Muscle of leg (tissue), 16 donors: ENCODE results near the gene AMPD1. TPM values are rescaled to one million over a fixed set of nuclear protein-coding genes. Genes with fewer than 3 reads are reported as not detected.

Experiments
- DNase-seq: peaks from one replicate; pipeline ENCODE4 v3.0.0; 2013
- H3K27ac ChIP-seq: one replicate; pipeline ENCODE4 v1.5.1; 2013; ENCODE audit warnings: mild to moderate bottlenecking, low read length, control low read depth
- H3K27me3 ChIP-seq: one replicate; pipeline ENCODE4 v1.6.1; 2013; ENCODE audit warnings: low read length; ENCODE audit not compliant: control insufficient read depth, insufficient read depth
- H3K36me3 ChIP-seq: one replicate; pipeline ENCODE4 v1.6.1; 2013; ENCODE audit warnings: low read length; ENCODE audit not compliant: control insufficient read depth, insufficient read depth
- H3K4me1 ChIP-seq: one replicate; pipeline ENCODE4 v1.6.1; 2013; ENCODE audit warnings: low read length; ENCODE audit not compliant: control insufficient read depth, insufficient read depth
- H3K4me3 ChIP-seq: one replicate; pipeline ENCODE4 v1.5.1; 2013; ENCODE audit warnings: low read length, control low read depth
- H3K9me3 ChIP-seq: replicated peaks from 2 replicates; pipeline ENCODE4 v1.6.1; 2013; ENCODE audit warnings: low read depth, low read length; ENCODE audit not compliant: control insufficient read depth
- WGBS: methylation state at CpG from one replicate; pipeline ENCODE4 v1.1.5; 2013; ENCODE audit warnings: missing lambda C conversion rate; ENCODE audit not compliant: insufficient coverage; 5-methylcytosine and 5-hydroxymethylcytosine counted together
- long read RNA-seq, 11 donors: transcript quantifications; one replicate each; lab custom pipeline, GENCODE V29; 2026
- polyA plus RNA-seq, 8 donors: library from polyadenylated mRNA; unstranded; fragments of 120-200 nt; gene quantifications; one replicate each; pipeline versions ENCODE4 v1.2.1 to v1.2.3, GENCODE V29; 2013; ENCODE audit warnings: inconsistent platforms in 1 of 8, low replicate concordance in 1 of 8; ENCODE audit not compliant: insufficient read length in 8 of 8, insufficient read depth in 1 of 8
- total RNA-seq: library from RNA; stranded (reverse); fragments of 120-200 nt; gene quantifications from one replicate; pipeline ENCODE4 v1.2.4, GENCODE V29; 2013

Gene AMPD1
- total RNA-seq = 49.3 TPM
- 10 to 100 TPM; 36.6 to 96.8 (median 57.7) TPM for polyA plus RNA-seq
- long read RNA-seq, donor 1, partial matches to known transcripts = 0 of 6 reads
- long read RNA-seq, donor 1, other reads (novel, unspliced or antisense) = 5 of 6 reads
- long read RNA-seq, donor 2 = 0 reads
- long read RNA-seq, donor 3, partial matches to known transcripts = 0 of 7 reads
- long read RNA-seq, donor 3, other reads (novel, unspliced or antisense) = 7 of 7 reads
- long read RNA-seq, donor 4 = 0 reads
- long read RNA-seq, donor 5, partial matches to known transcripts = 0 of 13 reads
- long read RNA-seq, donor 5, other reads (novel, unspliced or antisense) = 13 of 13 reads
- long read RNA-seq, donor 6 = 0 reads
- long read RNA-seq, donor 7 = 0 reads
- long read RNA-seq, donor 8, partial matches to known transcripts = 0 of 5 reads
- long read RNA-seq, donor 8, other reads (novel, unspliced or antisense) = 5 of 5 reads
- long read RNA-seq, donor 9 = 0 reads
- long read RNA-seq, donor 10, partial matches to known transcripts = 7 of 15 reads
- long read RNA-seq, donor 10, other reads (novel, unspliced or antisense) = 8 of 15 reads
- long read RNA-seq, donor 11, partial matches to known transcripts = 0 of 1 reads
- long read RNA-seq, donor 11, other reads (novel, unspliced or antisense) = 0 of 1 reads

DNA sequence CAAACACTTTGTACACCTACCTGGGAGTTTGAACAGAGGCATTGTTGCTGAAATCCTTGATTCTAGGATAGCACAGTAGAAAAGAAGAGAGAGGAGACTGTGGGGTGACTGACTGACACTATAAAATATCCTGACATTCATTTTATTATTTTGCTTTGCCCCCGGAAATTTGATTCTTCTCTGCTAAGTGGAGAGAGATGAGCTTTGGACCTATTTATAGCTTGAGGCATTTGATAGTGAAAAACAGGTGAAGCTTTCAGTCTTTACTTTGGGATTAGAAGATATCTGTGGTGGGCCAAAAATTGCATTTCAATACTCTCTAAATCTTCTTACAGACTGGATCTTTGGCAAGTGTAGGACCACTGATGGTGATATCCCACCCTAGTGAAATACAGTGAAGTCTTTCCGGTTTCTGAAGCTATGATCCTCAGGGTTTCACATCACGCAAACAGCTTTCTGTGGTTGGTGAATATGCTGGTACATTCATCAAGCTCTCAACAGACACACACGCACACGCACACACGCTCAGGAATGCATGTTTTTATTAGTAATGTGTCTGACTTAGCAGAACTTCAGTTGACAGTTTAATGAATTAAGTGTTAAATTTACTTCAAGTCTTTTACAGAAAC lies at the start of gene AMPD1:
Gene AMPD1 (minus strand): TSS at position 117 of the 629 bp plus-strand sequence. CDS start 75 bp downstream, at position 42.
- no peaks in the 10 kb centered on the region for H3K36me3 ChIP-seq
- no peaks in the 10 kb centered on the region for H3K27me3 ChIP-seq
- no CpG with 5 or more reads among the region's 6 CpGs for WGBS
- no peaks in the 10 kb centered on the region for H3K9me3 ChIP-seq
- peak; percentile 22 for DNase-seq
- no peaks in the 10 kb centered on the region for H3K4me1 ChIP-seq
- H3K27ac ChIP-seq = peak within 1 kb of the TSS; percentile 82
- peak within 1 kb of the TSS; percentile 24 for H3K4me3 ChIP-seq

GRCh38 chr1:114741963-114742746 lies 46.8 kb upstream of the AMPD1 start:
- no peak for DNase-seq
- H3K4me3 ChIP-seq = no peak overlapping the region
- H3K9me3 ChIP-seq = no peaks in the 10 kb centered on the region
- WGBS = 100% methylated on average over 1 of the region's 11 CpGs
- H3K27me3 ChIP-seq = no peaks in the 10 kb centered on the region
- no peaks in the 10 kb centered on the region for H3K4me1 ChIP-seq
- peaks cover 25% of the 10 kb centered on the region for H3K36me3 ChIP-seq
- H3K27ac ChIP-seq = no peak overlapping the region

DNA sequence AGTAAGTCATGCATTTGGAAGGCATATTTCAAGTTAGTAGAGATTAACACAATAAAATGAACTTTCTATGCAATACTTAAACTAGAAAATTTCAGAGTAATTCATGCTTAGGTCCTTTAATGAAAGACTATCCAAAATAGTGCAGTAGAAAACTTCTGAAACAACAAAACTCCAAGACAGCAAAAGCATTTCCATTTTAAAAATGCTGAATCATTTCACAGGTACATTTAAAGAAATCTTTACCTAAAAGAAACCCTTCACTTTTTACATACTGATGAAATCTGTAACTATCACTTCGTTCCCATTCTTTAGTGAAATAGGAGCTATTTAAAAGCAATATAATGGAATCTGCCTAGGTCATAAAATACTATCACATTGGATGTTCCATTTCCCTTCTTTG lies 45.0 kb upstream of the AMPD1 start:
- Histone ChIP-seq H3K9me3 (no peaks in the 10 kb centered on the region), H3K27me3 (no peaks in the 10 kb centered on the region), H3K36me3 (peaks cover 33% of the 10 kb centered on the region), H3K27ac (no peak overlapping the region), H3K4me1 (no peaks in the 10 kb centered on the region), H3K4me3 (no peak overlapping the region)
- DNase-seq = no peak
- no CpG with 5 or more reads among the region's 1 CpG for WGBS

GRCh38 chr1:114737314-114737849 lies 42.0 kb upstream of the AMPD1 start:
- no peak for DNase-seq
- no peaks in the 10 kb centered on the region for H3K4me1 ChIP-seq
- H3K27me3 ChIP-seq = no peaks in the 10 kb centered on the region
- no peak overlapping the region for H3K4me3 ChIP-seq
- H3K9me3 ChIP-seq = no peaks in the 10 kb centered on the region
- 67% methylated on average over 4 of the region's 6 CpGs for WGBS
- no peak overlapping the region for H3K27ac ChIP-seq
- peaks cover 38% of the 10 kb centered on the region for H3K36me3 ChIP-seq

- DNase-seq = no peak
- no CpG with 5 or more reads among the region's 1 CpG for WGBS
- Histone ChIP-seq H3K4me1 (no peaks in the 10 kb centered on the region), H3K9me3 (no peaks in the 10 kb centered on the region), H3K27me3 (no peaks in the 10 kb centered on the region), H3K4me3 (no peak overlapping the region), H3K27ac (no peak overlapping the region), H3K36me3 (peaks cover 41% of the 10 kb centered on the region)
Measured at GRCh38 chr1:114735479-114735878, 40.1 kb upstream of the AMPD1 start.

DNA sequence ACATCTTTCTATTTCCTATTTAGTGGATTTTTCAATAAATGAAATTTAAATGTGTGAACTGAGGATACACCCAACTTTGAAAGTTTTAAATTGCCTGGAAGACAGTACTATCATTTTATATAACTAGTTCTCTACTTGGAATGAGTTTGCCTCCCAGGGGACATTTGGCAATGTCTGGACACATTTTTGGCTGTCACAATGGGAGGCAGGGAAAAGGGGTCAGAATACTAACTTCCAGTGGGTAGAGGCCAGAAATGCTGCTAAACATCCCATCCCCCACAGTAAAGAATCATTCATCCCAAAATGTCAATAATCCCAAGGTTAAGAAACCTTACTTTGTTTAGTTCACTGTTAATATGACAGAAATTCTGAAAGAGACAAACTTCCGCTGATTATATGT lies 34.4 kb upstream of the AMPD1 start:
- no peak overlapping the region for H3K27ac ChIP-seq
- no CpG with 5 or more reads among the region's 1 CpG for WGBS
- peaks cover 46% of the 10 kb centered on the region for H3K36me3 ChIP-seq
- H3K27me3 ChIP-seq = no peaks in the 10 kb centered on the region
- no peak overlapping the region for H3K4me3 ChIP-seq
- DNase-seq = peak; percentile 7
- no peaks in the 10 kb centered on the region for H3K9me3 ChIP-seq
- H3K4me1 ChIP-seq = no peaks in the 10 kb centered on the region

DNA sequence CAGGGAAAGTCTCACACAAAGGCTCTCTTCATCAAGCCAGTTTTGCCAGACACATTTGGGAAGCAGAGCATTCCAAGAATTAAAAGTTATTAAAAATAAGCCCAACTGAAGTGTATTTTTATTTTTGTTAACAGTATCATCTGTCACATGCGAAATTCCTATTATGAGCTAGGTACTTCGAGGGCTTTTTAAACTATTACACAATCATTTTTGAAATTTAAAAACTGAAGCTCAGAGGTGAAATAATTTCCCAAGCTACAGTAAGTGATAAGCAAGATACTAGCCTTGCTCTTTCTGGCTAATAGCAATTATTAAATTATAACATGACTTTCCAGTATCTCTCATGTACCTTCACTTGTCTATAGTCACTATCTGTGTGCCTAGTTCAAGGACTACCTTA lies 33.2 kb upstream of the AMPD1 start:
- no peak overlapping the region for H3K4me3 ChIP-seq
- H3K9me3 ChIP-seq = no peaks in the 10 kb centered on the region
- peaks cover 52% of the 10 kb centered on the region for H3K36me3 ChIP-seq
- no peak for DNase-seq
- H3K27ac ChIP-seq = no peak overlapping the region
- no CpG with 5 or more reads among the region's 2 CpGs for WGBS
- no peaks in the 10 kb centered on the region for H3K27me3 ChIP-seq
- H3K4me1 ChIP-seq = no peaks in the 10 kb centered on the region

GRCh38 chr1:114725230-114725629 lies 29.9 kb upstream of the AMPD1 start:
- Histone ChIP-seq H3K4me1 (no peaks in the 10 kb centered on the region), H3K36me3 (peaks cover 57% of the 10 kb centered on the region), H3K9me3 (no peaks in the 10 kb centered on the region), H3K4me3 (no peak overlapping the region), H3K27me3 (no peaks in the 10 kb centered on the region), H3K27ac (no peak overlapping the region)
- WGBS = 86% methylated on average over 1 of the region's 1 CpG
- no peak for DNase-seq

GRCh38 chr1:114723915-114724314 lies 28.6 kb upstream of the AMPD1 start:
- Histone ChIP-seq H3K36me3 (peaks cover 60% of the 10 kb centered on the region), H3K4me3 (no peak overlapping the region), H3K9me3 (no peaks in the 10 kb centered on the region), H3K4me1 (no peaks in the 10 kb centered on the region), H3K27me3 (no peaks in the 10 kb centered on the region), H3K27ac (no peak overlapping the region)
- WGBS = no CpG with 5 or more reads among the region's 1 CpG
- no peak for DNase-seq
